ENCODE measurements around the gene CIRBP.

GRCh38 chr19:1224047-1224825 lies 44.9 kb upstream of the CIRBP start:
- TF ChIP-seq REST (IDR thresholded peaks at IDR 0.05; ENCODE audit: insufficient read depth in 1 of 2, low read depth in 2 of 2, low read length in 2 of 2), result no peak
- no peak for TF ChIP-seq TAF1 (IDR thresholded peaks at IDR 0.05; ENCODE audit: borderline replicate concordance, insufficient read depth, low read length)

Data from PFSK-1 (cell line).